Activated T-helper 9 cell treated with anti-CD3 and anti-CD28 coated beads, Interleukin-2, amount 50 U/mL, for 16 hours (primary cell): ENCODE measurements around the gene RERE.
"Not testable (repeated sequence)": the region's sequence is repeated elsewhere in the genome, so short reads cannot be mapped to it uniquely, and the experiment has no call there.

ENCODE experiments used
- DNase-seq: peaks from one replicate; pipeline ENCODE4 v3.0.0-alpha.2; 2020; ENCODE audit warnings: low read depth

The RERE gene

DNA sequence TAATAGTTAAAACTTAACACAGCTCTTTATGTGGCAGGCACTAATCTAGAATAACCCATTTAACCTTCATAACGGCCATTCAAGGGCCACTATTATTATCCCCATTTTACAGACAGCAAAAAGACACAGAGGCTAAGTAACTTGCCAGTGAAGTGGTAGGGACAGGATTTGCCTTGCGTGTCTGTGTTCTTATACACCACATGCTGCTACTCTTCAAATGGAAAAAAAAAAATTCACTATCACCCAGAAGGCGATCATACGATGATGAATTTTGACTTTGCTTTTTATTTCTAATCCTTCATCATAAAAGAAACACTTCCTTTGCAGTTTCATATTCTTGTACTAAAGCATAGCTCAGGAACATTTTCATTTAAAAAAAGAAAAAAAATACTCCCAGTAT is 65.5 kb downstream of the RERE start:
- DNase-seq = no peak

DNA sequence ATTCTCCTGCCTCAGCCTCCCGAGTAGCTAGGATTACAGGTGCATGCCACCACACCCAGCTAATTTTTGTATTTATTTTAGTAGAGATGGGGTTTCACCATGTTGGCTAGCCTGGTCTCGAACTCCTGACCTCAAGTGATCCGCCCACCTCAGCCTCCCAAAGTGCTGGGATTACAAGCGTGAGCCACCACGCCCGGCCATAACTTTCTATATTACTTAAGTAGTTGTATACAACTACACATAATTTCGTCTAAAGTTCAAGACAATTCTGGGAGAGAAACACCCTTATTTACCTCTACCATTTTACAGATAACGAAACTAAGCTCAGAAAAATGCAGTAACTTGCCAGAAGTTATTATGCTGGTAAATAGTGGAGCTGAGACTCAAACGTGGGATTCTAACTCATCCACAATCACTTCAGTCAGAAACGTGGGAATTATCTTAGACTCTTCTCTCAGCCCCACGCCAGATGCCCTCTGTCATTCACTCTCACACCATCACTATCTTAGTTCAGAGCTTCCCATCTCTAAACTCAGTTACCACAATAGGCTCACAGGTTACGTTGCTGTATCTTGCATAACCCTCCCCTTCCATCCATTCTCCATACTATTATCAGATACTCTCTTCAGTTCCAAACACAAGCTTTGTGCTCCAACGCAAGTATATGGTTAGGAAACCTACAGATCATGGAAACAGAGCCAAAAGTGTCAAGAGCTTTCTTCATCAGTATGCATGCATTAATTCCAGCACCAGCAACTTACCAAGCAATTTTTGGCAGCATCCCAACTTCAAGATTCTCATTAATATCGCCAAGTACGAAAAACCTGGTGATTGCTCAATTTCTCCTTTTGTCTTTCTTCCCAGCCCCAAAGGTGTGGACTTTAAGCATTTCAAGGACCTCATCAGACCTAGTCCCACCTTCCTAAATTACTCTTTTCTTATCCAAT is 69.3 kb downstream of the RERE start:
- DNase-seq = no peak

DNA sequence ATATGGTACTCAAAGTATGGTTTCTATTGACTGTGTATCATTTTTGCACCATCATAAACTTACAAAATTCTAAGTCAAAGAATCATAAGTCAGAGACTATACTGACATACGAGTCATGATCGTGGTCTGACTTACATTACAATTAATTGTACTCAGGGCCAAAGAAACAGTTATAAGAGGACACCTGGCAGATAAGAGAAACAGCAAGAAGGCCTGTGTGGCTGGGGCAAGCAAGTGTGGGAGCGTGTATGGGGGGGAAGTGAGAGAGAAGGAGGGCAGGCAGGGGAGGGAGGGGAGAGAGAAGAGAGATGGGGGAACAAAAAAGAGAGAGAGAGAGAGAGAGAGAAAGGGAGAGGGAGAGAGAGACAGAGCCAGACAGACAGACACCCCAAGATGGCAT is 70.9 kb downstream of the RERE start:
- no peak for DNase-seq

DNA sequence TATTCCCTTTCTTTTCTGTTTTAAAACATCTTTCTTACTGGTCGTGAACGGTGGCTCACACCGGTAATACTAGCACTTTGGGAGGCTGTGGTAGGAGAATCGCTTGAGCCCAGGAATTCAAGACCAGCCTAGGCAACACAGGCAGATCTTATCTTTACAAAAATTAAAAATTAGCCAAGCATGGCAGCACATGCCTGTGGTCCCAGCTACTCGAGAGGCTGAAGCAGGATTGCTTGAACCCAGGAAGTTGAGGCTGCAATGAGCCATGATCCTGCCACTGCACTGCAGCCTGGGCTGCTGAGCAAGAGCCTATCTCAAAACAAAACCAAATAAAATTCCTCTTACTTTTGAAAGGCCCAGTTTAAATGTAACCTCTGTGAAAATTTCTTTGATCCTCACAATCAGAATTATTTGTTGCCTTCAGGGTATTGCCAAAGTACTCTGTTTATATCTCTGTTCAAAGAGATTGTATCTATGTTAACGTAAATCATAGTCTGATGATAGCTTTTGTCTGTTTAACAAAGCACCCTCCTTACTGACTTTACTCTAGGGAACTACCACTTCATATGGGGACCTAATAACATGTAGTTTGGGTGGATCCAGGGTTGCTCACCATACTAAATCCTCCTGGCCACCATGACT is 71.6 kb downstream of the RERE start:
- DNase-seq = no peak

DNA sequence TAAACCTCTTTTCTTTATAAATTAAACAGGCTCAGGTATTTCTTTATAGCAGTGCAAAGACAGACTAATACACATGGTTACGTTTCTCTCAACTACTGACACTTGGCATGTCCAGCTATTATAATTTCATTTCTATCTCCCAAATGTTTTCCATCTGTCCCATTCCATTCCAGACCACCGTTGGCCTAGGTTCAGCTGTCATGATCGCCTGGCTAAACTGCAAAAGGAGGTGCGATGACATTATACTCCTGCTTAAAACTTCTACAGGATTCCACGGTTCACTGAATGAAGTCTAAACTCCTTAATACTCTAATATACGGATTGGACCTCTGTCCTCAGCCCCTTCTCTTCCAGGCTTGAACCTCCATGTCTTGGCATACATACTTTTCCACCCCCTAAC is 72.1 kb downstream of the RERE start:
- DNase-seq = no peak

DNA sequence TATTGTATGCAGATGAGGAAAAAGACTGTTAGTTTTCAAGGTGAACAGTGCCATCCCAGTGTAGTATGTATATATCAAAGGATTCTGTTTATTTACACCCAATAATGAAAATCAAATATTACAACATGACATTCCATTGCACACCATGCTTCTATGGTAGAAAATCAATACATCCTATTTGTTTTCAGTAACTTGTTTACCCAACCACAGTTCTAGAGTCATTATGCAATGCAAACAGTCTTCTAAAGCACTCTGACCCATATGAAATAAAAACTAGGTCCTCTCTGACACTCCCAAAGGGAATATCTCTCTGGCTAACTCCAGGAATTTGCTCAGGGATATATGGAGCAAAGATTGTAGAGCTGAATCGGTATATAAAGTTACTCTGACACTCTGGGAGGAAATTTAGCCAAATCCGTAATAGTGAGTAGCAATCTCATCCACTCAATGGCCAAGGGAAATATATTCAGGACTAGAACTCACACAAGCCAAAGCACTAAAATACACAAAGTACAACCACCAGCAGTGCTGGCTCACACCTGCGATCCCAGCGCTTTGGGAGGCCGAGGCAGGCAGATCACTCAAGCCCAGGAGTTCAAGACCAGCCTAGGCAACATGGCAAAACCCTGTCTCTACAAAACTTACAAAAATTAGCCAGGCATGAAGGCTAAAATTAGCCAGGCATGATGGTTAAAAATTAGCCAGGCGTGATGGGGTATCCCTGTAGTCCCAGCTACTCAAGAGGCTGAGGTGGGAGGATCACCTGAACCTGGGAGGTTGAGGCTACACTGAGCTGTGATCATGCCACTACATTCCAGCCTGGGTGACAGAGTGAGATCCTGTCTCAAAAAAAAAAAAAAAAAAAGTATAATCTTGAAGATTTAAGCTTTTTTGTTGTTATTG is 75.2 kb downstream of the RERE start:
- DNase-seq = no peak

DNA sequence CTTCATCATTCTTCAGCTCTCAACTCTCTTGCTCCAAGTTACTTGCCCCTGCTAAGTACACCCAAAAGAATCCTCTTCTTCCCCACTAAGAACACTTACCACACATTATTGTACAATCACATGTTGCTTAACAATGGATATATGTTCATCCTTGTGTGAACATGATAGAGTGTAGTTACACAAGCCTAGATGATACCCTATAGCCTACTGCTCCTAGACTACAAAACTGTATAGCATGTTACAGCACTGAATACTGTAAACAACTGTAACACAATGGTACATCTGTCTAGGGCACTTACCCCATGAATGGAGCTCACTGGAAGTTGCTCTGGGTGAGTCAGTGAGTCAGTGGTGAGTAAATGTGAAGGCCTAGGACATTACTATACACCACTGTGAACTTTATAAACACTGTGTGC is 77.4 kb downstream of the RERE start:
- no peak for DNase-seq

DNA sequence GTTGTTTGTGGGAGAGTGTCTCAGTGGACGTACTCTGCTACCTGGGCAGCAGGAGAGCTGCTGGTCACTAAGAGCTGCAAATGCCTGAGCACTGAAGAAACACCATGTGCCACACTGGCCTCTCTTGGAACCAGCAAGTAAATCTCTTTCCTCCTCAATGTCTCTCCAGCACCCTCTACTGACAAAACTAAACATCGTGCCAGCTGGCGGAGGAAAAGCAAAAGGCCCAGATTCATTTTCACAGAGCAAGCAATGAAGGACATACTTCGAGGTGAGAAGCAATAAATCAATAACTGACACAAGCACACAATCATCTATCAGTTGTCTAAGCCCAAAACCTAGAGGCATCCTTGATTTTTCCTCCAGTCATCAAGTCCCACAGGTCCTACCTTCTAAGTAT is 78.1 kb downstream of the RERE start:
- DNase-seq = no peak

DNA sequence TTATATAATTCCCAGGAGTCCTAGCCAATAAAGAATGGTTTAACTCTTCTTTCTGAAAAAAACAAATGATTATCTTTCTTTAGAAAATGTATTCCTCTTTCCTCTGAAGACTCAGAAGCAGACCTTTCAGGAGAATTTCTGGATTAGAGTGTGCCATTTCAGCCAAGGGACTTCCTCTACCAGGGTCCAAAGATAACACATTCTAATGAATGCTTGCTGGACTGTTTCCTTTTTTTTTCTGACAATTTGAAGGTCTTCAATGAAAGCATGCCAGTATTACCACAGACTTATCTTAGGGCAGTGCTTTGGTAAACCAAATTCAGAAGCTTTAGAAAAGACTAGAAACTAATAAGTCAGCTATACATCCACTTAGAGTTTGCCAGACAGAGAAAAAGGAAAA is 80.5 kb downstream of the RERE start:
- no peak for DNase-seq

DNA sequence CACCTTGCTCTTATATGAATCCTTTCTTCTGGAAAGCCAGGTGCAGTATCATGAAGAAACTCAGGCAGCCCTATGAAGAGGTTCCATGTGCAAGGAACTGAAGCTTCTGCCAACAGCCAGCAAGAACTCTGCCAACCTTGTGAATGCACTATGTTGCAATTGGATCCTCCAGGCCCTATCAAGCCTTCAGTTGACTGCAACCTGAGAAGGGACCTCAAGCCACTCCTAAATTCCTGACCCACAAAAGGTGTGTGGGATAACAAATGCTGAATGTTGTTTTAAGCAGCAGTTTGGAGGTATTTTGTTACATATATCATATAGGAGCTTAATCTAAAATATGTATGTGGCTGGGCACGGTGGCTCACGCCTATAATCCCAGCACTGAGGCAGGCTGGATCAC is 84.0 kb downstream of the RERE start:
- DNase-seq = no peak

DNA sequence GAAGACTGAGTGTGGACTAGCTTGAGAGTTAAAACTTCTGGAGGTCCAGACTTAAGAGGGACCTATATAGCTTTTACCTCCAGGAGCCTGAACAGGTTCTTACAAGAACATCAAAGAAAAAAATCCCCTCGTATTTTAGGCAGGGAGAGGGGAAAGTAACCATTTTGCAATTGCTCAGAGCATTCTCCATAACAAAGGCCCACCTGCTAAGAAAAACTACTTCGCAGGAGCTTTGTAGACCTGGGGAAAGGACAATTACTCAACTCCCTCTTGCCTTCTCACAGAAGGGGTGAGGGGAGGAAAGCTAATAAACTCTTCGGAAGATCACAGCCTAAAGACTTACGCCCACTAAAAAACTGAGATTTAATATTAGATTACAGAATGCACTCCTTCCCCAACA is 86.3 kb downstream of the RERE start:
- no peak for DNase-seq

DNA sequence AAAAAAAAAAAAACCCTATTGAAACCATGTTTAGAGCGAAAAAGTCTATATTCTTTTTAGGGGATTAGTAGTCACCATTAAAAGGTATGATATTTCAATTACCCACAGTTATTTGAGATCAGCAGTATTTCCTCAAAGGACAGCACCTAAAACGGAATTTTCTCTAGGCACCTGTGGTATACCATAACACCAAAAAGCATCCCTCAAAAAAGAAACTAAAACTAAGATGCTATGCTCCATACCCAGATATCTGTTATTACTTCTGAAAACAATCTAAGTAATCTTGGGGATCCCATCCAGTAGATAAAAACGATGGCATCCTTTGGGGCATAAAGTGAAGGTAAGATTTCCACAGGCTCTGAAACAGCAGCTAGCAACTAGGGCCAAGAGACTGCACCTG is 89.0 kb downstream of the RERE start:
- no peak for DNase-seq

DNA sequence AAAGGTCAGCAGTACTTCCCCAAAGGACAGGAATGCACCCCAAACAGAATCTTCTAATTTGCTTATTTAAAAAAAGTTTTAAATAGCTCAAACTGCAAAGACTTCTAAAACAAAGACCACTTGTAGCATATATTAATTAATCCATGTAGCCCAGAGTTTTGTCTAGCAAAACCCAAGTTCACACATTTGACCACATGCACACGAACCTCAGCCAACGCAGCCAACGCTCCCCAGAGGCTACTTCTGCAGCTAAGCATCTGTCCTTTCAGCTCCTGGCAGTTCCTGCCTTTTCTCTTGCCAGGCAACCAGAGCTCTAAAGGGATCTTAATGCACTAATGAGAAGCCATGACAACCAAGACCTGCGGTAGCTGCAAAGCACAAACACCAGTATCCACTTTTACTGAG is 89.6 kb downstream of the RERE start:
- DNase-seq = no peak

DNA sequence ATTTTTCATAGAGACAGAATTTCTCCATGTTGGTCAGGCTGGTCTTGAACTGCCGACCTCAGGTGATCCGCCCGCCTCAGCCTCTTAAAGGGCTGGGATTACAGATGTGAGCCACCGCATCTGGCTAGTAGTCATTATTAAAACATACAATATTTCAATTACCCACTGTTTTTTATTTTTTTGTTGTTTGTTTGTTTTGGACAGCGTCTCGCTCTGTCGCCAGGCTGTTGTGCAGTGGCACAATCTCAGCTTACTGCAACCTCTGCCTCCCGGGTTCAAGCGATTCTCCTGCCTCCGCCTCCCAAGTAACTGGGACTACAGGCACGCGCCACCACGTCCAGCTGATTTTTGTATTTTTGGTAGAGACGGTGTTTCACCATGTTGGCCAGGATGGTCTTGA is 90.1 kb downstream of the RERE start:
- not testable (repeated sequence) for DNase-seq

DNA sequence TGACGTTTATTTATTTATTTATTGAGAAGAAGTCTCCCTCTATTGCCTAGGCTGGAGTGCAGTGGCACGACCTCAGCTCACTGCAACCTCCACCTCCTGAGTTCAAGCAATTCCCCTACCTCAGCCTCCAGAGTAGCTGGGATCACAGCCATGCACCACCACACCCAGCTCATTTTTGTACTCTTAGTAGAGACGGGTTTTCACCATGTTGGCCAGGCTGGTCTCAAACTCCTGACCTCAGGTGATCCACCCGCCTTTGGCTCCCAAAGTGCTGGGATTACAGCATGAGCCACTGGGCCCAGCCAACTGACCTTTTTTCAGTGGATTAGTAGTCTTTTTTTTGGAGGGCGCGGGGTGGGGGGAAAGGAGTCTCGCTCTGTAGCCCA is 90.6 kb downstream of the RERE start:
- DNase-seq = not testable (repeated sequence)

DNA sequence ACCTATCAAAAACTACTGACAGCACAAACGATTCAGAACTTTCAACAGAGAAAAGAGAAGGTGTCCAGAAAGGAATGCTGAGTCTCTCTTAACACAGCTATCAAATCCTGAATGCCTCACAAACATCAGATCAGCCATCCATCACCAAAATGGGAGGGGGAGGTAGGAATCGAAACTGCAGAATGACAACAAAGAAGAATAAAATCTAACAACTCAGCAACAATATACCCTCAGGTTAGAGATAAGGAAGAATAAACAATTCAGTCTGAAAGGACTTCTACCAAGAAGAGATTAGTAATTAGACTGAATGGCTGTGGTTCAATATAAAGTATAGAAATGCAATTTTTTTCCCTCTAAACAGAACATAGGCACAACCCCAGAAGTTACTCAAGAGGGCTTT is 94.4 kb downstream of the RERE start:
- no peak for DNase-seq

DNA sequence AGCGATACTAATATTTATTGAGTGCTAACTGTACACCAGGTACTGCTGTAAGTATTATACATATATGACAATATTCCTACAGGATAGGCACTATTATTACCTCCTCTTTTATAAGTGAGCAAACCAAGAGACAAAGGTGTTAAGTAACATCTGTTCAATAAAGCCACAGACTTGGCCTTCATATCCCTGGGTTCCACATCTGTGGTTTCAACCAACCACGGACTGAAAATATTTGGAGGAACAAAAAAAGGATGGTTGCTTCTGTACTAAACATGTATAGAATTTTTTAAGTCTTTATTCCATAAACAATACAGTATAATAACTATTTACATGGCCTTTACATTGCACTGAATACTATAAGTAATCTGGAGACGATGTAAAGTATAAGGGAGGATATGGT is 95.1 kb downstream of the RERE start:
- no peak for DNase-seq

DNA sequence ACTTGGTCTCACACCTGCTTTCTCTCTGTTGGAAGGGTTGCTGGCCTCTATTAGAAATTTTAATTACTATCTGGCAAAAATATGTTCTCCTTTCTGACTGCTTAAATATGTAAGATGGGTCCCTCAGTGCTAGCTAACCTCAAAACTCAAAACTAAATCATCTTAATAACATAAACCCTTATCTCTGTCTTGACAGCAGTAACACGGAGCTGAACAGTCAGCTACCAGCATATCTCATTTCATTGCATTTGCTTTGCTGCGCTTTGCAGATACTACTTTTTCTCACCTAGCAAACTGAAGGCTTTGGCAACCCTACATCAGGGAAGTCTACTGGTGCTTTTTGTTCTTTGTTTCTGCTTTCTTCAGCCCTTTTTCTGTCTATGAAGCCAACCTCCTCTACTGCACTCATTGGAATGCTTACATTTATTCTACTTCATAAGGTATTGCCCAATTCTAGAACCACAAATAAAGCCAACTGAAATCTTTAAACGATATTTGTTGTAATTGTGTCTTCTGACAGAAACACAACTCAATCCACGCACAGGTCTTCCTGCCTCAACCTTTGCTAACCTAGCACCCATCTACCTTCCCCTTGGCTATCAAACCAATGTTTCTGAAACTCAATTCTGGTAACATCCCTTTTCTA is 95.6 kb downstream of the RERE start:
- DNase-seq = no peak

DNA sequence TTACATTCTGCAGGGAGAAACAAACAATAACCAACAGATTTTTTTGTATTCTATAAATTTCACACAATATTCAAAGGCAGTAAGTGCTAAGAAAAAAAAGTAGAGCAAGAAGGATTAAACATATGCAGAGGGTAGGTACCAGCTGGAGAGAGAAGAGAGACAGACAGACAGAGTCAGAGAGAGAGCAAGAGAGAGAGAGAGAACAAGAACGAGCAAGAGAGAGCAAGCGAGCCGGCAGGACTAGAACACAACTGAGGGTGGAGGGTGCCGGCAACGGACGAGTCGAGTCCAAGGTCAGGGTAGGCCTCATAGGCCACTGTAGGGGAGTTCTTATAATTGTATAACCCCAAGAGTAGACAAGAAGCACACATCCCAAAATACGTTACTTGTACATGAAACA is 97.1 kb downstream of the RERE start:
- no peak for DNase-seq

DNA sequence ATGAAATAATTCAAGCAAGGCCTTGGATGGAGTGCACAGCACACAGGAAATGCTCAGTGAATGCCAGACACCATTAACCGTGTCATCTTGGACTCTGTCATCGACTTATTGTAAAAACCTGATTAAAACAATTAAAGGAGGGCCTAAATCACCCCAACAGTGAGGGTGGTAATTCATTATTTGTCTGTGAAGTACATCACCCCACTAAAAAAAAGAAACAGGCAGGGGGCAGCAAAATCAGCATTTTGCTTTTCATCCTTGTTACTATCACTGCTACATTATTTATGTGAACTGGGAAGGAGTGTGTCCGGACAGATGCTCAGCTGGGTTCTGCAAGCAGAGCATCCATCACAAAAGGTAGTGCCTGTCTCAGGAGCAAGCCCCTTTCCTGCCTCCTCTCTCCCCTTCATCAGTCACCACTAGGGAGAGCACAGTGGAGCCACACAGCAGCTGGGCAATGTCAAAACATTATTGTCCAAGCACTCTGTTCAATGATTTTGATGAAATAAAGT is 98.5 kb downstream of the RERE start:
- no peak for DNase-seq

DNA sequence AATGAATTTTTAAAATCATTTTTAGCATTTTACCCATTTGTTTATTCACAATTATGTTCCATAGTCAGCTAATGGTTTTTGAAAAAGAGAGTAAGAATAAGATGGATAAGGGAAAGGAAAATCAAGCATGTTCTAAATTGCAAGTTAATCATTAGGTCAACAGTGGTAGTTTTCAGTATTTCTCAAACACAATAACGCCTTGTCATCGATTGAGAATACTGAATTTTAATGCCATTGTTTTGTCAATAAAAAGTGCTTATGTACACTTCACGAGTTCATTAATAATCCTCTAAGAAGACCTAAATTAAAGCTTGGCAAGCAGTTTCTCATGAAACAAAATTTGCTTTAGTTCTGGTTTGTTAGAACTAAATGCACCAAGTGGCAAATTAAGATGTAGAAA is 100.3 kb downstream of the RERE start:
- no peak for DNase-seq

DNA sequence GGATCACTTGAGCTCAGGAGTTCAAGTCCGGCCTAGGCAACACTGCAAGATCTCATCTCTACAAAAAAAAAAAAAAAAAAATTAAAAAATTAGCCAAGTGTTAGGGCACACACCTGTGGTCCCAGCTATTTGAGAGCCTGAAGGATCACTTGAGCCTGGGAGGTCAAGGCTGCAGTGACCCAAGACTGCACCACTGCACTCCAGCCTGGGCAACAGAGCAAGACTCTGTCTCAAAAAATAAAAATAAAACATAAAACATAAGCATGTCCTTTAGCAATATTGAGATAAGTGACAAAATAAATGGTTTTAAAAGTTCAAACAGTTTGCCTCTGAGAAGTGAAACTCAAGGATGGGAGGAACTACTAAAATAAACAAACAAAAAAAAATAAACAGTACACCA is 101.2 kb downstream of the RERE start:
- DNase-seq = no peak
